H1 (cell line): ENCODE results near the gene EVA1C. TPM values are rescaled to one million over a fixed set of nuclear protein-coding genes. Genes with fewer than 3 reads are reported as not detected.

ENCODE experiments used
- CTCF ChIA-PET: fragments of 300-600 bp; sonication (Branson Sonifier 250); formaldehyde crosslinking; loops from one replicate; lab custom pipeline; 2021; ENCODE audit not compliant: partially characterized antibody; lab: Charles Lee
- POLR2A ChIA-PET: fragments of 300-600 bp; sonication (Branson Sonifier 250); formaldehyde crosslinking; loops from one replicate; lab custom pipeline; 2021; ENCODE audit warnings: inconsistent platforms; ENCODE audit not compliant: partially characterized antibody; lab: Charles Lee
- DNase-seq, 2 experiments: peaks; one replicate each; pipeline versions ENCODE4 v3.0.0 to v3.0.0-alpha.2; 2010 to 2022; ENCODE audit warnings: low spot score in 2 of 2, low read depth in 1 of 2, mixed read lengths in 1 of 2
- FAIRE-seq: peaks from 2 replicates; lab custom pipeline; 2011; peaks lifted over from hg19 to GRCh38; lab: Jason Lieb, UNC
- H2AFZ ChIP-seq: 2 replicates; pipeline ENCODE4 v1.8.1; 2012; ENCODE audit warnings: low read length, inconsistent platforms
- H2AK5ac ChIP-seq: 2 replicates; pipeline ENCODE4 v1.6.1; 2013; ENCODE audit warnings: low read depth, low read length
- H2BK120ac ChIP-seq: replicated peaks from 2 replicates; pipeline ENCODE3; 2013; ENCODE audit warnings: low read depth, low read length, inconsistent platforms
- H2BK12ac ChIP-seq: 2 replicates; pipeline ENCODE4 v1.6.1; 2013; ENCODE audit warnings: low read depth, low read length
- H2BK15ac ChIP-seq: 2 replicates; pipeline ENCODE4 v1.6.1; 2013; ENCODE audit warnings: low read length
- H2BK20ac ChIP-seq: 2 replicates; pipeline ENCODE4 v1.6.1; 2013; ENCODE audit warnings: low read length
- H2BK5ac ChIP-seq: 2 replicates; pipeline ENCODE4 v1.6.1; 2013; ENCODE audit warnings: low read depth, low read length
- H3K14ac ChIP-seq: 2 replicates; pipeline ENCODE4 v1.6.1; 2013; ENCODE audit warnings: inconsistent platforms; ENCODE audit not compliant: insufficient read length
- H3K18ac ChIP-seq: 2 replicates; pipeline ENCODE4 v1.6.1; 2013; ENCODE audit warnings: low read length; ENCODE audit errors: extremely low read depth
- H3K23ac ChIP-seq: 2 replicates; pipeline ENCODE4 v1.6.1; 2013; ENCODE audit warnings: inconsistent platforms; ENCODE audit not compliant: insufficient read length
- H3K23me2 ChIP-seq: 2 replicates; pipeline ENCODE4 v1.6.1; 2013; ENCODE audit warnings: low read depth, low read length
- H3K27ac ChIP-seq: 2 replicates; pipeline ENCODE4 v1.6.1; 2011; ENCODE audit warnings: low read depth, low read length, inconsistent platforms
- H3K27me3 ChIP-seq, 4 experiments: replicated peaks in 1 of 4; 1 replicate in 1 of 4; 2 replicates in 3 of 4; pipeline versions ENCODE4 v1.6.1 to v1.8.1; 2011 to 2013; ENCODE audit warnings: low read length in 3 of 4, mild to moderate bottlenecking in 3 of 4, inconsistent platforms in 2 of 4, mixed read lengths in 2 of 4, moderate library complexity in 1 of 4; ENCODE audit not compliant: control insufficient read depth in 3 of 4, insufficient read depth in 3 of 4; ENCODE audit errors: extremely low read depth in 1 of 4
- H3K36me3 ChIP-seq, 4 experiments: 2 replicates each; pipeline versions ENCODE4 v1.6.1 to v1.8.1; 2011 to 2013; ENCODE audit warnings: mild to moderate bottlenecking in 4 of 4, low read length in 3 of 4, moderate library complexity in 2 of 4, control low read depth in 1 of 4, inconsistent platforms in 1 of 4; ENCODE audit not compliant: insufficient read depth in 4 of 4, control insufficient read depth in 2 of 4
- H3K4ac ChIP-seq: replicated peaks from 2 replicates; pipeline ENCODE3; 2013; ENCODE audit warnings: low read length, low read depth, mixed read lengths, inconsistent platforms; ENCODE audit not compliant: insufficient read length
- H3K4me1 ChIP-seq, 4 experiments: replicated peaks in 1 of 4; 1 replicate in 1 of 4; 2 replicates in 3 of 4; pipeline versions ENCODE4 v1.6.1 to v1.8.1; 2011 to 2013; ENCODE audit warnings: low read length in 3 of 4, inconsistent platforms in 2 of 4, mixed read lengths in 1 of 4; ENCODE audit not compliant: insufficient read depth in 4 of 4, control insufficient read depth in 3 of 4
- H3K4me2 ChIP-seq, 2 experiments: 2 replicates each; pipeline versions ENCODE4 v1.6.1 to v1.8.1; 2011 to 2013; ENCODE audit warnings: low read depth in 2 of 2, low read length in 2 of 2, control low read depth in 1 of 2, inconsistent platforms in 1 of 2, mild to moderate bottlenecking in 1 of 2; ENCODE audit not compliant: insufficient read depth in 1 of 2
- H3K4me3 ChIP-seq, 4 experiments: fragments of 200-600, 300-600 bp in 1 of 4; sonication (generic), shearing (Covaris generic), sonication (Bioruptor Twin) in 1 of 4; 2 replicates each; pipeline versions ENCODE4 v1.5.1 to v1.8.1; 2011 to 2016; ENCODE audit warnings: low read length in 4 of 4, low read depth in 3 of 4, control low read depth in 2 of 4, inconsistent platforms in 2 of 4, mild to moderate bottlenecking in 2 of 4, mixed read lengths in 1 of 4, moderate library complexity in 1 of 4; ENCODE audit not compliant: insufficient read depth in 2 of 4; ENCODE audit errors: extremely low read depth in 1 of 4
- H3K56ac ChIP-seq: replicated peaks from 2 replicates; pipeline ENCODE3; 2013; ENCODE audit warnings: low read depth, mild to moderate bottlenecking, mixed read lengths, low read length, inconsistent platforms; ENCODE audit not compliant: insufficient read length
- H3K79me1 ChIP-seq: 2 replicates; pipeline ENCODE4 v1.6.1; 2013; ENCODE audit warnings: low read depth, low read length, control low read depth
- H3K79me2 ChIP-seq, 2 experiments: 2 replicates each; pipeline versions ENCODE4 v1.6.1 to v1.8.1; 2012 to 2013; ENCODE audit warnings: low read length in 2 of 2, mild to moderate bottlenecking in 2 of 2, inconsistent platforms in 1 of 2; ENCODE audit not compliant: insufficient read depth in 2 of 2, control insufficient read depth in 1 of 2
- H3K9ac ChIP-seq, 4 experiments: replicated peaks in 1 of 4; 1 replicate in 1 of 4; 2 replicates in 3 of 4; pipeline versions ENCODE4 v1.6.1 to v1.8.1; 2011 to 2013; ENCODE audit warnings: low read depth in 3 of 4, low read length in 3 of 4, control low read depth in 2 of 4, mild to moderate bottlenecking in 2 of 4, moderate library complexity in 2 of 4, inconsistent platforms in 1 of 4; ENCODE audit errors: extremely low read depth in 1 of 4
- H3K9me3 ChIP-seq, 2 experiments: 2 replicates each; pipeline versions ENCODE4 v1.6.1 to v1.8.1; 2012 to 2013; ENCODE audit warnings: mild to moderate bottlenecking in 2 of 2, moderate library complexity in 2 of 2, control low read depth in 1 of 2, inconsistent platforms in 1 of 2, low read depth in 1 of 2, low read length in 1 of 2, mixed read lengths in 1 of 2; ENCODE audit not compliant: insufficient read depth in 2 of 2
- H4K20me1 ChIP-seq, 2 experiments: replicated peaks in 1 of 2; 2 replicates each; pipeline versions ENCODE3 to v1.8.1; 2011 to 2013; ENCODE audit warnings: inconsistent platforms in 2 of 2, low read length in 2 of 2, mild to moderate bottlenecking in 1 of 2; ENCODE audit not compliant: insufficient read depth in 2 of 2, control insufficient read depth in 1 of 2
- H4K5ac ChIP-seq: 2 replicates; pipeline ENCODE4 v1.6.1; 2013; ENCODE audit warnings: low read length, low read depth, mixed read lengths, inconsistent platforms; ENCODE audit not compliant: insufficient read length
- H4K8ac ChIP-seq: 2 replicates; pipeline ENCODE4 v1.8.0; 2013; ENCODE audit warnings: mild to moderate bottlenecking, moderate library complexity, low read length, inconsistent platforms; ENCODE audit not compliant: insufficient read depth; ENCODE audit errors: extremely low read depth
- H4K91ac ChIP-seq: replicated peaks from 2 replicates; pipeline ENCODE3; 2013; ENCODE audit warnings: low read length, mixed read lengths, inconsistent platforms; ENCODE audit not compliant: insufficient read length
- ATF3 ChIP-seq: IDR thresholded peaks from 2 replicates; pipeline ENCODE4 v1.6.1; 2011; ENCODE audit warnings: low read depth, mild to moderate bottlenecking, low read length; ENCODE audit not compliant: insufficient read depth
- CHD1 ChIP-seq: IDR thresholded peaks from 2 replicates; pipeline ENCODE4 v1.6.1; 2012; ENCODE audit warnings: low read depth, low read length, improper control_type of control experiment
- E2F6 ChIP-seq: IDR thresholded peaks from 2 replicates; pipeline ENCODE4 v1.6.1; 2012; ENCODE audit warnings: inconsistent platforms
- JUN ChIP-seq: IDR thresholded peaks from 2 replicates; pipeline ENCODE4 v1.6.1; 2011; ENCODE audit warnings: low read depth, mild to moderate bottlenecking, improper control_type of control experiment, low read length
- MAX ChIP-seq: IDR thresholded peaks from 2 replicates; pipeline ENCODE4 v1.6.1; 2012; ENCODE audit warnings: inconsistent platforms
- RFX5 ChIP-seq: IDR thresholded peaks from 2 replicates; pipeline ENCODE4 v1.6.1; 2011; ENCODE audit warnings: low read depth, low read length, improper control_type of control experiment, borderline replicate concordance
- SIRT6 ChIP-seq: IDR thresholded peaks from one replicate; pipeline ENCODE4 v1.7.1; 2012; ENCODE audit warnings: low read length, inconsistent platforms
- SIX5 ChIP-seq: IDR thresholded peaks from 2 replicates; pipeline ENCODE4 v1.6.1; 2011; ENCODE audit warnings: mild to moderate bottlenecking, low read depth, low read length
- TCF12 ChIP-seq: IDR thresholded peaks from 2 replicates; pipeline ENCODE4 v1.6.1; 2011; ENCODE audit warnings: low read depth, mild to moderate bottlenecking, low read length
- USF2 ChIP-seq: IDR thresholded peaks from 2 replicates; pipeline ENCODE4 v1.6.1; 2011; ENCODE audit warnings: low read length, improper control_type of control experiment
- WGBS, 2 experiments: shearing (Covaris generic) in 1 of 2; methylation state at CpG; one replicate each; pipeline versions ENCODE4 v1.1.6 to v1.1.7; 2013 to 2015; ENCODE audit warnings: low lambda C conversion rate in 2 of 2, mixed read lengths in 2 of 2, inconsistent platforms in 1 of 2, low coverage in 1 of 2, missing lambda C conversion rate in 1 of 2; ENCODE audit not compliant: insufficient replicate concordance in 2 of 2, insufficient coverage in 1 of 2, insufficient read length in 1 of 2; ENCODE audit errors: extremely low coverage in 1 of 2, missing lambda C conversion rate in 1 of 2; 5-methylcytosine and 5-hydroxymethylcytosine counted together
- polyA plus RNA-seq, 7 experiments: library from polyadenylated mRNA; depleted of rRNA in 3 of 7; stranded (reverse) in 5 of 7; unstranded in 2 of 7; fragments of >200 nt in 5 of 7; fragments of 200-250 nt in 2 of 7; gene quantifications; 1 replicate in 5 of 7; 2 replicates in 1 of 7; 4 replicates in 1 of 7; pipeline versions ENCODE4 v1.2.1 to v1.2.3, GENCODE V29; 2011 to 2013; ENCODE audit warnings: missing spikeins in 2 of 7, mixed read lengths in 2 of 7
- total RNA-seq: library from RNA; stranded (reverse); fragmentation: NEBNext Ultra II Directional; extraction: Animal tissue kit (Norgen Biotek cat#: 25700); gene quantifications from 2 replicates; pipeline ENCODE4 v1.2.1, GENCODE V29; 2021

The EVA1C gene
- total and polyA plus RNA-seq, 2 of the 8 experiments (the other 6 are each of a cell fraction or from before 2014, with no cell fraction given) = 2.6 to 3.6 TPM

GRCh38 chr21:32482565-32483292 lies 70.2 kb downstream of the EVA1C start:
- H3K4me2 ChIP-seq = no peak overlapping the region
- H3K4me1 ChIP-seq = peaks cover 0 to 9% (median 4%) of the 10 kb centered on the region in 4 experiments; a peak in 4 of 7 replicates
- H3K56ac ChIP-seq = no peak overlapping the region
- no peaks in the 10 kb centered on the region for H3K27me3 ChIP-seq
- no peak overlapping the region for H4K91ac ChIP-seq
- H2BK20ac ChIP-seq = no peak overlapping the region
- H3K23me2 ChIP-seq = no peaks in the 10 kb centered on the region; the same call in 1 of the 2 replicates
- H2AFZ ChIP-seq = no peak overlapping the region
- H2AK5ac ChIP-seq = no peak overlapping the region
- H3K4ac ChIP-seq = no peak overlapping the region
- no peak overlapping the region for H3K14ac ChIP-seq
- ChIA-PET CTCF (interaction anchor here (0.7 to 2.1 kb wide), 8 partner anchors 8 to 225 kb away, joined by 3 to 9 read pairs (median 4); no protein-coding TSS in a partner anchor), POLR2A (interaction anchor here (1.0 to 1.2 kb wide), 2 partner anchors 9 to 39 kb away, joined by 3 to 4 read pairs; no protein-coding TSS in a partner anchor)
- H3K9ac ChIP-seq = no peak overlapping the region
- H3K79me2 ChIP-seq = no peaks in the 10 kb centered on the region; a peak in 1 of 4 replicates
- H3K4me3 ChIP-seq = no peak overlapping the region
- H3K27ac ChIP-seq = no peak overlapping the region
- no peak overlapping the region for H2BK120ac ChIP-seq
- no peak overlapping the region; the same call in 1 of the 2 replicates for H4K8ac ChIP-seq
- no peak overlapping the region for H2BK5ac ChIP-seq
- H3K36me3 ChIP-seq = no peaks in the 10 kb centered on the region
- H4K20me1 ChIP-seq = no peaks in the 10 kb centered on the region
- H2BK12ac ChIP-seq = no peak overlapping the region
- DNase-seq = no peak
- no peak overlapping the region; the same call in 1 of the 2 replicates for H3K18ac ChIP-seq
- no peak overlapping the region for H4K5ac ChIP-seq
- WGBS, 2 experiments = 90% methylated on average over 10 of the region's 11 CpGs; no CpG with 5 or more reads in 1 of the 2 experiments
- H3K79me1 ChIP-seq = no peaks in the 10 kb centered on the region
- 0 out of 2 replicates have a peak overlapping the region, but pooled peaks have one; percentile 11 for H2BK15ac ChIP-seq
- H3K9me3 ChIP-seq = no peaks in the 10 kb centered on the region
- FAIRE-seq = no peak
- no peak overlapping the region for H3K23ac ChIP-seq
- TF ChIP-seq MAX = no peak
- TF ChIP-seq ATF3 = no peak
- no peak for TF ChIP-seq JUN
- no peak for TF ChIP-seq E2F6
- no peak for TF ChIP-seq RFX5
- no peak for TF ChIP-seq USF2
- no peak for TF ChIP-seq TCF12
- no peak for TF ChIP-seq SIRT6
- no peak for TF ChIP-seq CHD1
- no peak for TF ChIP-seq SIX5
